H1 (cell line): ENCODE data around the gene PARD6B. TPM values are rescaled to one million over a fixed set of nuclear protein-coding genes. Genes with fewer than 3 reads are reported as not detected.

Source experiments
- CTCF ChIA-PET: fragments of 300-600 bp; sonication (Branson Sonifier 250); formaldehyde crosslinking; loops from one replicate; lab custom pipeline; 2021; ENCODE audit not compliant: partially characterized antibody; lab: Charles Lee
- POLR2A ChIA-PET: fragments of 300-600 bp; sonication (Branson Sonifier 250); formaldehyde crosslinking; loops from one replicate; lab custom pipeline; 2021; ENCODE audit warnings: inconsistent platforms; ENCODE audit not compliant: partially characterized antibody; lab: Charles Lee
- DNase-seq, 2 experiments: peaks; one replicate each; pipeline versions ENCODE4 v3.0.0 to v3.0.0-alpha.2; 2010 to 2022; ENCODE audit warnings: low spot score in 2 of 2, low read depth in 1 of 2, mixed read lengths in 1 of 2
- FAIRE-seq: peaks from 2 replicates; lab custom pipeline; 2011; peaks lifted over from hg19 to GRCh38; lab: Jason Lieb, UNC
- H2AFZ ChIP-seq: 2 replicates; pipeline ENCODE4 v1.8.1; 2012; ENCODE audit warnings: low read length, inconsistent platforms
- H2AK5ac ChIP-seq: 2 replicates; pipeline ENCODE4 v1.6.1; 2013; ENCODE audit warnings: low read depth, low read length
- H2BK120ac ChIP-seq: replicated peaks from 2 replicates; pipeline ENCODE3; 2013; ENCODE audit warnings: low read depth, low read length, inconsistent platforms
- H2BK12ac ChIP-seq: 2 replicates; pipeline ENCODE4 v1.6.1; 2013; ENCODE audit warnings: low read depth, low read length
- H2BK15ac ChIP-seq: 2 replicates; pipeline ENCODE4 v1.6.1; 2013; ENCODE audit warnings: low read length
- H2BK20ac ChIP-seq: 2 replicates; pipeline ENCODE4 v1.6.1; 2013; ENCODE audit warnings: low read length
- H2BK5ac ChIP-seq: 2 replicates; pipeline ENCODE4 v1.6.1; 2013; ENCODE audit warnings: low read depth, low read length
- H3K14ac ChIP-seq: 2 replicates; pipeline ENCODE4 v1.6.1; 2013; ENCODE audit warnings: inconsistent platforms; ENCODE audit not compliant: insufficient read length
- H3K18ac ChIP-seq: 2 replicates; pipeline ENCODE4 v1.6.1; 2013; ENCODE audit warnings: low read length; ENCODE audit errors: extremely low read depth
- H3K23ac ChIP-seq: 2 replicates; pipeline ENCODE4 v1.6.1; 2013; ENCODE audit warnings: inconsistent platforms; ENCODE audit not compliant: insufficient read length
- H3K23me2 ChIP-seq: 2 replicates; pipeline ENCODE4 v1.6.1; 2013; ENCODE audit warnings: low read depth, low read length
- H3K27ac ChIP-seq: 2 replicates; pipeline ENCODE4 v1.6.1; 2011; ENCODE audit warnings: low read depth, low read length, inconsistent platforms
- H3K27me3 ChIP-seq, 4 experiments: replicated peaks in 1 of 4; 1 replicate in 1 of 4; 2 replicates in 3 of 4; pipeline versions ENCODE4 v1.6.1 to v1.8.1; 2011 to 2013; ENCODE audit warnings: low read length in 3 of 4, mild to moderate bottlenecking in 3 of 4, inconsistent platforms in 2 of 4, mixed read lengths in 2 of 4, moderate library complexity in 1 of 4; ENCODE audit not compliant: control insufficient read depth in 3 of 4, insufficient read depth in 3 of 4; ENCODE audit errors: extremely low read depth in 1 of 4
- H3K36me3 ChIP-seq, 4 experiments: 2 replicates each; pipeline versions ENCODE4 v1.6.1 to v1.8.1; 2011 to 2013; ENCODE audit warnings: mild to moderate bottlenecking in 4 of 4, low read length in 3 of 4, moderate library complexity in 2 of 4, control low read depth in 1 of 4, inconsistent platforms in 1 of 4; ENCODE audit not compliant: insufficient read depth in 4 of 4, control insufficient read depth in 2 of 4
- H3K4ac ChIP-seq: replicated peaks from 2 replicates; pipeline ENCODE3; 2013; ENCODE audit warnings: low read length, low read depth, mixed read lengths, inconsistent platforms; ENCODE audit not compliant: insufficient read length
- H3K4me1 ChIP-seq, 4 experiments: replicated peaks in 1 of 4; 1 replicate in 1 of 4; 2 replicates in 3 of 4; pipeline versions ENCODE4 v1.6.1 to v1.8.1; 2011 to 2013; ENCODE audit warnings: low read length in 3 of 4, inconsistent platforms in 2 of 4, mixed read lengths in 1 of 4; ENCODE audit not compliant: insufficient read depth in 4 of 4, control insufficient read depth in 3 of 4
- H3K4me2 ChIP-seq, 2 experiments: 2 replicates each; pipeline versions ENCODE4 v1.6.1 to v1.8.1; 2011 to 2013; ENCODE audit warnings: low read depth in 2 of 2, low read length in 2 of 2, control low read depth in 1 of 2, inconsistent platforms in 1 of 2, mild to moderate bottlenecking in 1 of 2; ENCODE audit not compliant: insufficient read depth in 1 of 2
- H3K4me3 ChIP-seq, 4 experiments: fragments of 200-600, 300-600 bp in 1 of 4; sonication (generic), shearing (Covaris generic), sonication (Bioruptor Twin) in 1 of 4; 2 replicates each; pipeline versions ENCODE4 v1.5.1 to v1.8.1; 2011 to 2016; ENCODE audit warnings: low read length in 4 of 4, low read depth in 3 of 4, control low read depth in 2 of 4, inconsistent platforms in 2 of 4, mild to moderate bottlenecking in 2 of 4, mixed read lengths in 1 of 4, moderate library complexity in 1 of 4; ENCODE audit not compliant: insufficient read depth in 2 of 4; ENCODE audit errors: extremely low read depth in 1 of 4
- H3K56ac ChIP-seq: replicated peaks from 2 replicates; pipeline ENCODE3; 2013; ENCODE audit warnings: low read depth, mild to moderate bottlenecking, mixed read lengths, low read length, inconsistent platforms; ENCODE audit not compliant: insufficient read length
- H3K79me1 ChIP-seq: 2 replicates; pipeline ENCODE4 v1.6.1; 2013; ENCODE audit warnings: low read depth, low read length, control low read depth
- H3K79me2 ChIP-seq, 2 experiments: 2 replicates each; pipeline versions ENCODE4 v1.6.1 to v1.8.1; 2012 to 2013; ENCODE audit warnings: low read length in 2 of 2, mild to moderate bottlenecking in 2 of 2, inconsistent platforms in 1 of 2; ENCODE audit not compliant: insufficient read depth in 2 of 2, control insufficient read depth in 1 of 2
- H3K9ac ChIP-seq, 4 experiments: replicated peaks in 1 of 4; 1 replicate in 1 of 4; 2 replicates in 3 of 4; pipeline versions ENCODE4 v1.6.1 to v1.8.1; 2011 to 2013; ENCODE audit warnings: low read depth in 3 of 4, low read length in 3 of 4, control low read depth in 2 of 4, mild to moderate bottlenecking in 2 of 4, moderate library complexity in 2 of 4, inconsistent platforms in 1 of 4; ENCODE audit errors: extremely low read depth in 1 of 4
- H3K9me3 ChIP-seq, 2 experiments: 2 replicates each; pipeline versions ENCODE4 v1.6.1 to v1.8.1; 2012 to 2013; ENCODE audit warnings: mild to moderate bottlenecking in 2 of 2, moderate library complexity in 2 of 2, control low read depth in 1 of 2, inconsistent platforms in 1 of 2, low read depth in 1 of 2, low read length in 1 of 2, mixed read lengths in 1 of 2; ENCODE audit not compliant: insufficient read depth in 2 of 2
- H4K20me1 ChIP-seq, 2 experiments: replicated peaks in 1 of 2; 2 replicates each; pipeline versions ENCODE3 to v1.8.1; 2011 to 2013; ENCODE audit warnings: inconsistent platforms in 2 of 2, low read length in 2 of 2, mild to moderate bottlenecking in 1 of 2; ENCODE audit not compliant: insufficient read depth in 2 of 2, control insufficient read depth in 1 of 2
- H4K5ac ChIP-seq: 2 replicates; pipeline ENCODE4 v1.6.1; 2013; ENCODE audit warnings: low read length, low read depth, mixed read lengths, inconsistent platforms; ENCODE audit not compliant: insufficient read length
- H4K8ac ChIP-seq: 2 replicates; pipeline ENCODE4 v1.8.0; 2013; ENCODE audit warnings: mild to moderate bottlenecking, moderate library complexity, low read length, inconsistent platforms; ENCODE audit not compliant: insufficient read depth; ENCODE audit errors: extremely low read depth
- H4K91ac ChIP-seq: replicated peaks from 2 replicates; pipeline ENCODE3; 2013; ENCODE audit warnings: low read length, mixed read lengths, inconsistent platforms; ENCODE audit not compliant: insufficient read length
- ASH2L ChIP-seq: fragments of 200-600, 300-600 bp; sonication (generic); IDR thresholded peaks from one replicate; pipeline ENCODE4 v1.7.1; 2017; ENCODE audit warnings: low read length
- YY1 ChIP-seq: IDR thresholded peaks from 2 replicates; pipeline ENCODE4 v1.6.1; 2011; ENCODE audit warnings: low read depth, mild to moderate bottlenecking, low read length
- WGBS, 2 experiments: shearing (Covaris generic) in 1 of 2; methylation state at CpG; one replicate each; pipeline versions ENCODE4 v1.1.6 to v1.1.7; 2013 to 2015; ENCODE audit warnings: low lambda C conversion rate in 2 of 2, mixed read lengths in 2 of 2, inconsistent platforms in 1 of 2, low coverage in 1 of 2, missing lambda C conversion rate in 1 of 2; ENCODE audit not compliant: insufficient replicate concordance in 2 of 2, insufficient coverage in 1 of 2, insufficient read length in 1 of 2; ENCODE audit errors: extremely low coverage in 1 of 2, missing lambda C conversion rate in 1 of 2; 5-methylcytosine and 5-hydroxymethylcytosine counted together
- polyA plus RNA-seq, 7 experiments: library from polyadenylated mRNA; depleted of rRNA in 3 of 7; stranded (reverse) in 5 of 7; unstranded in 2 of 7; fragments of >200 nt in 5 of 7; fragments of 200-250 nt in 2 of 7; gene quantifications; 1 replicate in 5 of 7; 2 replicates in 1 of 7; 4 replicates in 1 of 7; pipeline versions ENCODE4 v1.2.1 to v1.2.3, GENCODE V29; 2011 to 2013; ENCODE audit warnings: missing spikeins in 2 of 7, mixed read lengths in 2 of 7
- total RNA-seq: library from RNA; stranded (reverse); fragmentation: NEBNext Ultra II Directional; extraction: Animal tissue kit (Norgen Biotek cat#: 25700); gene quantifications from 2 replicates; pipeline ENCODE4 v1.2.1, GENCODE V29; 2021

Gene PARD6B
- total and polyA plus RNA-seq, 2 of the 8 experiments (the other 6 are each of a cell fraction or from before 2014, with no cell fraction given), result 5.2 to 34.1 TPM

- no peak for FAIRE-seq
- Histone ChIP-seq H3K18ac (no peak overlapping the region), H2BK120ac (no peak overlapping the region), H3K36me3 (no peaks in the 10 kb centered on the region), H3K23ac (no peak overlapping the region), H4K91ac (no peak overlapping the region), H3K27ac (no peak overlapping the region), H2AK5ac (no peak overlapping the region), H2AFZ (peak overlapping the region; percentile 57; the same call in 1 of the 2 replicates), H3K4me1 (peaks cover 0 to 3% (median 2%) of the 10 kb centered on the region in 4 experiments; a peak in 1 of 7 replicates), H3K23me2 (no peaks in the 10 kb centered on the region), H3K56ac (no peak overlapping the region), H4K20me1 (no peaks in the 10 kb centered on the region), H3K4me2 (no peak overlapping the region), H3K4me3 (no peak overlapping the region), H3K14ac (no peak overlapping the region), H4K8ac (no peak overlapping the region), H3K79me2 (no peaks in the 10 kb centered on the region), H3K9ac (no peak overlapping the region), H2BK15ac (0 out of 2 replicates have a peak overlapping the region, but pooled peaks have one; percentile 74), H4K5ac (no peak overlapping the region), H3K9me3 (no peaks in the 10 kb centered on the region), H2BK20ac (no peak overlapping the region; the same call in 1 of the 2 replicates), H3K27me3 (no peaks in the 10 kb centered on the region), H3K79me1 (no peaks in the 10 kb centered on the region), H2BK5ac (no peak overlapping the region), H2BK12ac (peak overlapping the region; percentile 71; the same call in 1 of the 2 replicates), H3K4ac (no peak overlapping the region)
- no peak for DNase-seq
- POLR2A ChIA-PET, result interaction anchor here (1.1 to 1.2 kb wide), 2 partner anchors 12 to 17 kb away, joined by 3 to 4 read pairs; no protein-coding TSS in a partner anchor
- WGBS, 2 experiments, result 85% methylated on average over 7 of the region's 7 CpGs; no CpG with 5 or more reads in 1 of the 2 experiments
- TF ChIP-seq YY1, result no peak
- TF ChIP-seq ASH2L, result peak; percentile 32
- CTCF ChIA-PET, result interaction anchor here (0.7 to 8.9 kb wide), 27 partner anchors 9 to 235 kb away, joined by 3 to 61 read pairs (median 5); no protein-coding TSS in a partner anchor
These were observed 18.4 kb upstream of the PARD6B start for GRCh38 chr20:50712771-50713656.
